HG02981 (cell line): Measurements from ENCODE around the gene DOK7.

ENCODE experiments used
- ATAC-seq: cut with Tn5 transposase; IDR thresholded peaks from one replicate; pipeline ENCODE4 v1.9.1; 2021; ENCODE audit warnings: mild to moderate bottlenecking, moderate library complexity; ENCODE audit not compliant: unreplicated experiment

Gene DOK7

GRCh38 chr4:3427134-3427476 lies 36.0 kb upstream of the DOK7 start:
- ATAC-seq = no peak

- ATAC-seq = no peak
Measured at GRCh38 chr4:3427706-3428446, 35.2 kb upstream of the DOK7 start.

GRCh38 chr4:3429651-3430050 lies 33.5 kb upstream of the DOK7 start:
- no peak for ATAC-seq

- ATAC-seq = no peak
Measured at GRCh38 chr4:3430524-3430923, 32.6 kb upstream of the DOK7 start.

- ATAC-seq = no peak
Measured at GRCh38 chr4:3431446-3431993, 31.6 kb upstream of the DOK7 start.

GRCh38 chr4:3432381-3432790 lies 30.7 kb upstream of the DOK7 start:
- ATAC-seq = no peak

- no peak for ATAC-seq
Measured at GRCh38 chr4:3433138-3433869, 29.8 kb upstream of the DOK7 start.

- no peak for ATAC-seq
Measured at GRCh38 chr4:3434881-3435685, 28.0 kb upstream of the DOK7 start.

- no peak for ATAC-seq
Measured at GRCh38 chr4:3435686-3435956, 27.5 kb upstream of the DOK7 start.

- ATAC-seq = no peak
Measured at GRCh38 chr4:3436048-3436797, 26.9 kb upstream of the DOK7 start.

GRCh38 chr4:3436798-3437581 lies 26.1 kb upstream of the DOK7 start:
- ATAC-seq = no peak

GRCh38 chr4:3437582-3437936 lies 25.5 kb upstream of the DOK7 start:
- ATAC-seq = no peak

GRCh38 chr4:3437998-3438846 lies 24.9 kb upstream of the DOK7 start:
- ATAC-seq = no peak

GRCh38 chr4:3438847-3439180 lies 24.3 kb upstream of the DOK7 start:
- no peak for ATAC-seq

GRCh38 chr4:3439391-3439790 lies 23.7 kb upstream of the DOK7 start:
- no peak for ATAC-seq

- ATAC-seq = no peak
Measured at GRCh38 chr4:3440011-3440410, 23.1 kb upstream of the DOK7 start.

- ATAC-seq = no peak
Measured at GRCh38 chr4:3440979-3441500, 22.1 kb upstream of the DOK7 start.

GRCh38 chr4:3441501-3442459 lies 21.3 kb upstream of the DOK7 start, which contains the start of gene HGFAC:
TSS of gene HGFAC (plus strand) at chr4:3441968. CDS start at chr4:3442002, 34 bp downstream.
- no peak for ATAC-seq
